ENCODE data around the gene PRDM15.

PRDM15 gene

GRCh38 chr21:41839387-41840000 is 39.6 kb downstream of the PRDM15 start:
- DNase-seq = no peak

- no peak for DNase-seq
Measured at GRCh38 chr21:41837756-41838297, 41.3 kb downstream of the PRDM15 start.

- DNase-seq = no peak
Measured at GRCh38 chr21:41836166-41837015, 42.8 kb downstream of the PRDM15 start.

GRCh38 chr21:41835711-41836154 is 43.4 kb downstream of the PRDM15 start:
- DNase-seq = no peak

GRCh38 chr21:41834926-41835663 is 44.0 kb downstream of the PRDM15 start:
- no peak for DNase-seq

GRCh38 chr21:41834252-41834925 is 44.8 kb downstream of the PRDM15 start:
- DNase-seq = no peak

- DNase-seq = no peak
Measured at GRCh38 chr21:41833497-41834115, 45.5 kb downstream of the PRDM15 start.

GRCh38 chr21:41832596-41833496 is 46.3 kb downstream of the PRDM15 start:
- DNase-seq = no peak

GRCh38 chr21:41831866-41832595 is 47.1 kb downstream of the PRDM15 start:
- DNase-seq = no peak

GRCh38 chr21:41831453-41831831 is 47.7 kb downstream of the PRDM15 start:
- DNase-seq = no peak

- no peak for DNase-seq
Measured at GRCh38 chr21:41830764-41831452, 48.2 kb downstream of the PRDM15 start.

- DNase-seq = no peak
Measured at GRCh38 chr21:41830145-41830707, 48.9 kb downstream of the PRDM15 start.

- DNase-seq = no peak
Measured at GRCh38 chr21:41828884-41829360, 50.2 kb downstream of the PRDM15 start.

GRCh38 chr21:41827951-41828883 is 50.9 kb downstream of the PRDM15 start:
- DNase-seq = no peak

GRCh38 chr21:41825881-41826280 is 53.3 kb downstream of the PRDM15 start:
- no peak for DNase-seq

- no peak for DNase-seq
Measured at GRCh38 chr21:41825216-41825615, 53.9 kb downstream of the PRDM15 start.

- no peak for DNase-seq
Measured at GRCh38 chr21:41824466-41825207, 54.5 kb downstream of the PRDM15 start.

Data from stimulated activated naive CD4-positive, alpha-beta T cell (primary cell).